HepG2 (cell line): Measurements from ENCODE around the gene IFT52. TPM values are rescaled to one million over a fixed set of nuclear protein-coding genes. Genes with fewer than 3 reads are reported as not detected.

Experiments used
- CAMTA2 ChIP-seq: sonication (generic); formaldehyde crosslinking; IDR thresholded peaks from 2 replicates; pipeline ENCODE4 v1.4.0; 2020; ENCODE audit warnings: mild to moderate bottlenecking, missing genetic modification reagents, borderline replicate concordance
- CREB1 ChIP-seq, 2 experiments: fragments of 450-650 bp in 1 of 2; IDR thresholded peaks; 2 replicates each; pipeline ENCODE4 v1.6.1; 2016 to 2017; ENCODE audit warnings: control low read depth in 1 of 2, mild to moderate bottlenecking in 1 of 2, missing compliant biosample characterization in 1 of 2, missing genetic modification characterization in 1 of 2
- EHMT2 ChIP-seq: fragments of 200-600 bp; sonication (generic); IDR thresholded peaks from 2 replicates; pipeline ENCODE4 v1.7.0; 2017; ENCODE audit warnings: antibody characterized with exemption, low read depth, low read length, borderline replicate concordance
- FOXO4 ChIP-seq: sonication (generic); formaldehyde crosslinking; conservative IDR thresholded peaks from 2 replicates; pipeline ENCODE4 v1.8.1; 2023; ENCODE audit warnings: missing genetic modification reagents
- KDM3A ChIP-seq: IDR thresholded peaks from 2 replicates; pipeline ENCODE4 v1.6.1; 2018; ENCODE audit warnings: low read depth, missing compliant biosample characterization
- PHF8 ChIP-seq: sonication (generic); formaldehyde crosslinking; IDR thresholded peaks from 2 replicates; pipeline ENCODE4 v1.5.0; 2020; ENCODE audit warnings: missing genetic modification reagents
- ZNF564 ChIP-seq: sonication (generic); formaldehyde crosslinking; IDR thresholded peaks from 2 replicates; pipeline ENCODE4 v1.8.1; 2023; ENCODE audit warnings: mild to moderate bottlenecking, missing genetic modification reagents
- polyA plus RNA-seq, 8 experiments: library from polyadenylated mRNA; depleted of rRNA in 3 of 8; stranded (reverse) in 7 of 8; unstranded in 1 of 8; fragments of >200 nt; fragmentation: Illumina TruSeq in 4 of 8; extraction: Trizol in 4 of 8; gene quantifications; 2 replicates each; pipeline versions ENCODE4 v1.2.1 to v1.2.3, GENCODE V29; 2011 to 2016; ENCODE audit warnings: low read depth in 4 of 8, missing spikeins in 1 of 8, mixed read lengths in 1 of 8; ENCODE audit not compliant: insufficient read depth in 1 of 8
- total RNA-seq, 5 experiments: library from RNA; depleted of rRNA; stranded (reverse); fragments of >200 nt; fragmentation: Illumina TruSeq; extraction: Trizol; gene quantifications; 2 replicates each; pipeline ENCODE4 v1.2.3, GENCODE V29; 2016; ENCODE audit warnings: low read depth in 1 of 5
- TF ChIP-seq, protein P1 (sequence below): sonication (generic); formaldehyde crosslinking; IDR thresholded peaks from 2 replicates; pipeline ENCODE4 v1.4.0; 2020; ENCODE audit warnings: missing genetic modification reagents
- TF ChIP-seq, protein P2 (sequence below): sonication (generic); formaldehyde crosslinking; IDR thresholded peaks from 2 replicates; pipeline ENCODE4 v1.4.0; 2020; ENCODE audit warnings: mild to moderate bottlenecking, missing genetic modification reagents
- TF ChIP-seq, protein P3 (sequence below): sonication (generic); formaldehyde crosslinking; IDR thresholded peaks from 2 replicates; pipeline ENCODE4 v1.5.1; 2020; ENCODE audit warnings: mild to moderate bottlenecking, missing genetic modification reagents

IFT52 gene
- total and polyA plus RNA-seq, 2 of the 13 experiments (the other 11 are each of a cell fraction or from before 2014, with no cell fraction given) = 48.0 to 64.0 TPM

- TF ChIP-seq, protein P1, sequence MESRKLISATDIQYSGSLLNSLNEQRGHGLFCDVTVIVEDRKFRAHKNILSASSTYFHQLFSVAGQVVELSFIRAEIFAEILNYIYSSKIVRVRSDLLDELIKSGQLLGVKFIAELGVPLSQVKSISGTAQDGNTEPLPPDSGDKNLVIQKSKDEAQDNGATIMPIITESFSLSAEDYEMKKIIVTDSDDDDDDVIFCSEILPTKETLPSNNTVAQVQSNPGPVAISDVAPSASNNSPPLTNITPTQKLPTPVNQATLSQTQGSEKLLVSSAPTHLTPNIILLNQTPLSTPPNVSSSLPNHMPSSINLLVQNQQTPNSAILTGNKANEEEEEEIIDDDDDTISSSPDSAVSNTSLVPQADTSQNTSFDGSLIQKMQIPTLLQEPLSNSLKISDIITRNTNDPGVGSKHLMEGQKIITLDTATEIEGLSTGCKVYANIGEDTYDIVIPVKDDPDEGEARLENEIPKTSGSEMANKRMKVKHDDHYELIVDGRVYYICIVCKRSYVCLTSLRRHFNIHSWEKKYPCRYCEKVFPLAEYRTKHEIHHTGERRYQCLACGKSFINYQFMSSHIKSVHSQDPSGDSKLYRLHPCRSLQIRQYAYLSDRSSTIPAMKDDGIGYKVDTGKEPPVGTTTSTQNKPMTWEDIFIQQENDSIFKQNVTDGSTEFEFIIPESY = peak; percentile 47; the same call in 1 of the 2 replicates
- TF ChIP-seq, protein P2, sequence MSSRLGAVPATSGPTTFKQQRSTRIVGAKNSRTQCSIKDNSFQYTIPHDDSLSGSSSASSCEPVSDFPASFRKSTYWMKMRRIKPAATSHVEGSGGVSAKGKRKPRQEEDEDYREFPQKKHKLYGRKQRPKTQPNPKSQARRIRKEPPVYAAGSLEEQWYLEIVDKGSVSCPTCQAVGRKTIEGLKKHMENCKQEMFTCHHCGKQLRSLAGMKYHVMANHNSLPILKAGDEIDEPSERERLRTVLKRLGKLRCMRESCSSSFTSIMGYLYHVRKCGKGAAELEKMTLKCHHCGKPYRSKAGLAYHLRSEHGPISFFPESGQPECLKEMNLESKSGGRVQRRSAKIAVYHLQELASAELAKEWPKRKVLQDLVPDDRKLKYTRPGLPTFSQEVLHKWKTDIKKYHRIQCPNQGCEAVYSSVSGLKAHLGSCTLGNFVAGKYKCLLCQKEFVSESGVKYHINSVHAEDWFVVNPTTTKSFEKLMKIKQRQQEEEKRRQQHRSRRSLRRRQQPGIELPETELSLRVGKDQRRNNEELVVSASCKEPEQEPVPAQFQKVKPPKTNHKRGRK (CRISPR knock-in tag) = no peak
- TF ChIP-seq EHMT2 (peak; percentile 69; the same call in 1 of the 2 replicates), ZNF564 (0 out of 2 replicates have a peak, but pooled peaks have one; percentile 25), PHF8 (CRISPR knock-in tag) (peak; percentile 98), CREB1 (IDR thresholded peaks at IDR 0.05) (peak; percentile 96), CREB1 (CRISPR knock-in tag; IDR thresholded peaks at IDR 0.05) (peak; percentile 97), KDM3A (CRISPR knock-in tag) (peak; percentile 78; the same call in 1 of the 2 replicates), FOXO4 (CRISPR knock-in tag) (no peak), CAMTA2 (CRISPR knock-in tag) (peak; percentile 94; the same call in 1 of the 2 replicates)
- TF ChIP-seq, protein P3, sequence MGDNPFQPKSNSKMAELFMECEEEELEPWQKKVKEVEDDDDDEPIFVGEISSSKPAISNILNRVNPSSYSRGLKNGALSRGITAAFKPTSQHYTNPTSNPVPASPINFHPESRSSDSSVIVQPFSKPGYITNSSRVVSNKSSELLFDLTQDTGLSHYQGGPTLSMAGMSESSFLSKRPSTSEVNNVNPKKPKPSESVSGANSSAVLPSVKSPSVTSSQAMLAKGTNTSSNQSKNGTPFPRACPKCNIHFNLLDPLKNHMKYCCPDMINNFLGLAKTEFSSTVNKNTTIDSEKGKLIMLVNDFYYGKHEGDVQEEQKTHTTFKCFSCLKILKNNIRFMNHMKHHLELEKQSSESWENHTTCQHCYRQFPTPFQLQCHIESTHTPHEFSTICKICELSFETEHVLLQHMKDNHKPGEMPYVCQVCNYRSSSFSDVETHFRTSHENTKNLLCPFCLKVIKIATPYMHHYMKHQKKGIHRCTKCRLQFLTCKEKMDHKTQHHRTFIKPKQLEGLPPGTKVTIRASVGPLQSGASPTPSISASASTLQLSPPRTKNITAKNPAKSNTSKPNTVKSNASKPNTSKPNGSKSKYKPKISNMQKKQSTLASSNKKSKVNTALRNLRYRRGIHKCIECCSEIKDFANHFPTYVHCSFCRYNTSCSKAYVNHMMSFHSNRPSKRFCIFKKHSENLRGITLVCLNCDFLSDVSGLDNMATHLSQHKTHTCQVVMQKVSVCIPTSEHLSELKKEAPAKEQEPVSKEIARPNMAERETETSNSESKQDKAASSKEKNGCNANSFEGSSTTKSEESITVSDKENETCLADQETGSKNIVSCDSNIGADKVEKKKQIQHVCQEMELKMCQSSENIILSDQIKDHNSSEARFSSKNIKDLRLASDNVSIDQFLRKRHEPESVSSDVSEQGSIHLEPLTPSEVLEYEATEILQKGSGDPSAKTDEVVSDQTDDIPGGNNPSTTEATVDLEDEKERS (CRISPR knock-in tag) = peak; percentile 80
Measured at GRCh38 chr20:43590392-43591303, at the start of gene IFT52 (continued).
